Neural progenitor cell (in vitro differentiated cells): ENCODE results near the gene TEP1.

ENCODE experiments used
- CTCF ChIP-seq: fragments of 200-600 bp; sonication (generic); IDR thresholded peaks from 2 replicates; pipeline ENCODE4 v1.5.1; 2017; ENCODE audit warnings: antibody characterized with exemption, mild to moderate bottlenecking
- EZH2 ChIP-seq: fragments of 200-600 bp; sonication (generic); IDR thresholded peaks from 2 replicates; pipeline ENCODE4 v1.6.1; 2017; ENCODE audit warnings: antibody characterized with exemption, mild to moderate bottlenecking, moderate library complexity

- TF ChIP-seq CTCF (no peak), EZH2 (no peak)
Observed at GRCh38 chr14:20331053-20331613, 82.2 kb downstream of the TEP1 start.
